ENCODE data around the gene CYP2A13.

- TF ChIP-seq, protein P1, sequence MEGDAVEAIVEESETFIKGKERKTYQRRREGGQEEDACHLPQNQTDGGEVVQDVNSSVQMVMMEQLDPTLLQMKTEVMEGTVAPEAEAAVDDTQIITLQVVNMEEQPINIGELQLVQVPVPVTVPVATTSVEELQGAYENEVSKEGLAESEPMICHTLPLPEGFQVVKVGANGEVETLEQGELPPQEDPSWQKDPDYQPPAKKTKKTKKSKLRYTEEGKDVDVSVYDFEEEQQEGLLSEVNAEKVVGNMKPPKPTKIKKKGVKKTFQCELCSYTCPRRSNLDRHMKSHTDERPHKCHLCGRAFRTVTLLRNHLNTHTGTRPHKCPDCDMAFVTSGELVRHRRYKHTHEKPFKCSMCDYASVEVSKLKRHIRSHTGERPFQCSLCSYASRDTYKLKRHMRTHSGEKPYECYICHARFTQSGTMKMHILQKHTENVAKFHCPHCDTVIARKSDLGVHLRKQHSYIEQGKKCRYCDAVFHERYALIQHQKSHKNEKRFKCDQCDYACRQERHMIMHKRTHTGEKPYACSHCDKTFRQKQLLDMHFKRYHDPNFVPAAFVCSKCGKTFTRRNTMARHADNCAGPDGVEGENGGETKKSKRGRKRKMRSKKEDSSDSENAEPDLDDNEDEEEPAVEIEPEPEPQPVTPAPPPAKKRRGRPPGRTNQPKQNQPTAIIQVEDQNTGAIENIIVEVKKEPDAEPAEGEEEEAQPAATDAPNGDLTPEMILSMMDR (IDR thresholded peaks at IDR 0.05): no peak
- no peak for TF ChIP-seq POLR2A (IDR thresholded peaks at IDR 0.05)
- TF ChIP-seq EP300 (IDR thresholded peaks at IDR 0.05): no peak
Observed at GRCh38 chr19:41134616-41135015, 46.4 kb downstream of the CYP2A13 start.
